Kidney (tissue), 14 donors: ENCODE measurements around the gene NEK1. TPM values are rescaled to one million over a fixed set of nuclear protein-coding genes. Genes with fewer than 3 reads are reported as not detected.

Experiments used
- DNase-seq, 5 donors: peaks; one replicate each; pipeline ENCODE4 v3.0.0-alpha.2; 2013 to 2020
- FAIRE-seq: peaks from 2 replicates; lab custom pipeline; 2012; peaks lifted over from hg19 to GRCh38; lab: Jason Lieb, UNC
- H3K27ac ChIP-seq, 2 donors: one replicate each; pipeline ENCODE4 v1.7.0; 2013; ENCODE audit warnings: low read depth in 2 of 2, low read length in 2 of 2, inconsistent platforms in 1 of 2
- H3K27me3 ChIP-seq: one replicate; pipeline ENCODE4 v1.7.1; 2013; ENCODE audit warnings: low read length, inconsistent platforms; ENCODE audit not compliant: control insufficient read depth, insufficient read depth
- H3K36me3 ChIP-seq, 3 donors: one replicate each; pipeline versions ENCODE4 v1.7.0 to v1.7.1; 2013; ENCODE audit warnings: low read length in 3 of 3, control low read depth in 1 of 3, inconsistent platforms in 1 of 3; ENCODE audit not compliant: insufficient read depth in 3 of 3, control insufficient read depth in 2 of 3
- H3K4me1 ChIP-seq, 3 donors: one replicate each; pipeline versions ENCODE4 v1.7.0 to v1.7.1; 2013; ENCODE audit warnings: low read length in 3 of 3, inconsistent platforms in 1 of 3, low read depth in 1 of 3; ENCODE audit not compliant: control insufficient read depth in 2 of 3, insufficient read depth in 2 of 3
- H3K4me3 ChIP-seq, 3 donors: one replicate each; pipeline versions ENCODE4 v1.7.0 to v1.8.1; 2013; ENCODE audit warnings: low read length in 3 of 3, control low read depth in 1 of 3, inconsistent platforms in 1 of 3
- H3K9ac ChIP-seq, 3 donors: one replicate each; pipeline versions ENCODE4 v1.7.0 to v1.7.1; 2013; ENCODE audit warnings: low read length in 3 of 3, control low read depth in 1 of 3, inconsistent platforms in 1 of 3
- H3K9me3 ChIP-seq, 3 donors: one replicate each; pipeline versions ENCODE4 v1.7.0 to v1.7.1; 2013; ENCODE audit warnings: low read length in 3 of 3, control low read depth in 1 of 3, inconsistent platforms in 1 of 3; ENCODE audit not compliant: control insufficient read depth in 2 of 3, insufficient read depth in 1 of 3
- intact Hi-C: fragments of 100-400 bp; cut with DNase I; formaldehyde crosslinking; loops from one replicate; pipeline ENCODE4 v1.11.1; 2022
- polyA plus RNA-seq: library from polyadenylated mRNA; stranded (reverse); fragments of 350-450 nt; fragmentation: Illumina TruSeq; extraction: RNeasy Lipid Tissue Mini Kit (QIAGEN cat#74804); gene quantifications from one replicate; pipeline ENCODE4 v1.2.3, GENCODE V29; 2014; ENCODE audit warnings: low read depth, low replicate concordance; ENCODE audit not compliant: insufficient read depth
- total RNA-seq: library from RNA; stranded (reverse); fragmentation: NEBNext Ultra II Directional; extraction: Animal tissue kit (Norgen Biotek cat#: 25700); gene quantifications from one replicate; pipeline ENCODE4 v1.2.1, GENCODE V29; 2021
- TF ChIP-seq, protein P1 (sequence below): IDR thresholded peaks from 3 replicates; pipeline ENCODE4 v1.5.1; 2012; ENCODE audit warnings: mild to moderate bottlenecking, moderate library complexity, borderline replicate concordance; ENCODE audit not compliant: insufficient read depth; ENCODE audit errors: extremely low read depth
- donor health status: control.
- donor health status: control.
- donor health status: control.
- donor health status: control.
- donor health status: control.
- donor health status: DM: yes; HTN: yes; CAD: no.
- donor health status: Normal renal cell carcinoma (clear cell type).

The NEK1 gene
- total and polyA plus RNA-seq, 2 donors from 2014 or later = 5.6 to 15.3 TPM

DNA sequence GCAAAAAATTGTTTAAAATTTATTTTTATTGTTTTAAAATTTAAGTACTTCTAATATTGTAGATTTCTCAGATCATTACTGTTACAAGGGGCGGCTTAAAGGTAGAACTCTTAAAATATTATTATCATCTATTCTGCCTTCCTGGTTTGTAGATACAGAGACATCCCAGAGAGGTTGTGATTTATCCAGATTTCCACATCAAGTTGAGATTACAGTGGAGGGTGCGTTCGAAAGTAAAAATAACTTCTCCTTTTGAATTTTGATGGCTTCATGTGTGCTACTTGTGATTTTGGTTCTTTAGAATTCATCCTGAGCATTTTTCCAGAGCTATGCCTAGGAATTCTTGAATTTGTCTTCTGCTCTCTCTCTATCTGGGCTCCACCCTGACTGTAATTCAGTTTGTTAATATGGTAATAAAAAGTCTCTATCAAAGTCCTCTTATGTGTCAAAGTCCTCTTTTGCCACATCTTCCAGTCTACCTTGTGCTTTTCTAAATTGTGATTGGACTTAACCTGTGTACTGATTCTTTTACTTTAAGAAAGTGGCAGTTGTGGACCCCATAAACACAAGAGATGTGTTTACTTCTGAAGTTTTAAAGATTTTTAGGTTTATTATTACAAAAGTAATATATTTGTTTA, 45.2 kb upstream of the NEK1 start:
- no peak overlapping the region for H3K9ac ChIP-seq
- TF ChIP-seq, protein P1, sequence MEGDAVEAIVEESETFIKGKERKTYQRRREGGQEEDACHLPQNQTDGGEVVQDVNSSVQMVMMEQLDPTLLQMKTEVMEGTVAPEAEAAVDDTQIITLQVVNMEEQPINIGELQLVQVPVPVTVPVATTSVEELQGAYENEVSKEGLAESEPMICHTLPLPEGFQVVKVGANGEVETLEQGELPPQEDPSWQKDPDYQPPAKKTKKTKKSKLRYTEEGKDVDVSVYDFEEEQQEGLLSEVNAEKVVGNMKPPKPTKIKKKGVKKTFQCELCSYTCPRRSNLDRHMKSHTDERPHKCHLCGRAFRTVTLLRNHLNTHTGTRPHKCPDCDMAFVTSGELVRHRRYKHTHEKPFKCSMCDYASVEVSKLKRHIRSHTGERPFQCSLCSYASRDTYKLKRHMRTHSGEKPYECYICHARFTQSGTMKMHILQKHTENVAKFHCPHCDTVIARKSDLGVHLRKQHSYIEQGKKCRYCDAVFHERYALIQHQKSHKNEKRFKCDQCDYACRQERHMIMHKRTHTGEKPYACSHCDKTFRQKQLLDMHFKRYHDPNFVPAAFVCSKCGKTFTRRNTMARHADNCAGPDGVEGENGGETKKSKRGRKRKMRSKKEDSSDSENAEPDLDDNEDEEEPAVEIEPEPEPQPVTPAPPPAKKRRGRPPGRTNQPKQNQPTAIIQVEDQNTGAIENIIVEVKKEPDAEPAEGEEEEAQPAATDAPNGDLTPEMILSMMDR = no peak
- DNase-seq (no peak), FAIRE-seq (no peak)
- H3K27ac ChIP-seq = no peak overlapping the region
- peaks cover 0 to 14% (median 6%) of the 10 kb centered on the region in 3 donors for H3K4me1 ChIP-seq
- no peaks in the 10 kb centered on the region for H3K9me3 ChIP-seq
- intact Hi-C loops = no loop called here
- H3K4me3 ChIP-seq = no peak overlapping the region
- no peaks in the 10 kb centered on the region for H3K27me3 ChIP-seq
- no peaks in the 10 kb centered on the region for H3K36me3 ChIP-seq

DNA sequence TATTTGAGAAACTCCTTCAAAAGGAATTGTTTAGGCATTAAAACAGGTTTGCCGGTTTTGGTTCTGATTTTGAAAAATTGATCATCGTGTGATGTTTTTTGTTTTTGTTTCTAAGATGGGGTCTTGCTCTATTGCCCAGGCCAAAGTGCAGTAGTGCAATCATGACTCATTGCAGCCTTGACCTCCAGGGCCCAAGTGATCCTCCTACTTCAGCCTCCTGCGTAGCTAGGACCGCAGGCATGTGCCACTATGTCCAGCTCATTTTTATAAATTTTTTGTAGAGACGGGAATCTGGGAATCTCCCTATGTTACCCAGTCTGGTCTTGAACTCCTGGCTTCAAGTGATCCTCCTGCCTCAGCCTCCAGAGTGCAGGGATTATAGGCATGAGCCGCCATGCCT, 43.0 kb upstream of the NEK1 start:
- Histone ChIP-seq H3K27ac (no peak overlapping the region), H3K36me3 (no peaks in the 10 kb centered on the region), H3K27me3 (no peaks in the 10 kb centered on the region), H3K9me3 (no peaks in the 10 kb centered on the region), H3K4me3 (no peak overlapping the region), H3K4me1 (peaks cover 0 to 17% (median 3%) of the 10 kb centered on the region in 3 donors), H3K9ac (no peak overlapping the region)
- intact Hi-C loops = no loop called here
- DNase-seq (no peak), FAIRE-seq (no peak)
- TF ChIP-seq, protein P1 = no peak

DNA sequence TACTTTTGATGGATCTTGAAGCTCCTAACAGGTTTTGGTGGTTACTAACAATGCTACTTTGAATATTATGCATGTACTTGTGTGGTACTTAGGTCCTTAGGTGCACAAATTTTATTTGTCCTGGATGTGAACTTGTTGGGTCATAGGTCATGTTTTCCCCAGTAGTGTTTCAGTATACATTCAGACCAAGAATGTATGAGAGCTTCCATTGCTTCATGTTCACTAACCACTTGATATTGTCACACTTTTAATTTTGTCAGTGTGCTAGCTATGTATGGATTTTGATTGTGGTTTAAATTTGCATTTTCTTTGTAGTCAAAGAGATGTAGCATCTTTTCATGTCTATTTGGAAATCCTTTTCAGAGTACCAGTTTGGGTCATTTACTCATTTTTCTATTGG, 40.2 kb upstream of the NEK1 start:
- intact Hi-C loops = no loop called here
- Histone ChIP-seq H3K27ac (no peak overlapping the region), H3K4me3 (no peak overlapping the region), H3K9ac (no peak overlapping the region), H3K4me1 (peaks cover 0 to 10% (median 3%) of the 10 kb centered on the region in 3 donors), H3K36me3 (no peaks in the 10 kb centered on the region), H3K27me3 (no peaks in the 10 kb centered on the region), H3K9me3 (no peaks in the 10 kb centered on the region)
- FAIRE-seq (no peak), DNase-seq (no peak)
- TF ChIP-seq, protein P1 = no peak
